Liver (tissue), 3 donors: ENCODE data around the gene TSPAN15.

Experiments used
- CTCF ChIP-seq: fragments of 150-350 bp; IDR thresholded peaks from 2 replicates; pipeline ENCODE4 v1.5.1; 2017; ENCODE audit warnings: improper control_type of control experiment, low read depth, low read length; ENCODE audit not compliant: missing input control
- HNF4A ChIP-seq, 2 donors: conservative IDR thresholded peaks; 2 replicates each; pipeline ENCODE4 v1.6.1; 2016; ENCODE audit warnings: antibody characterized with exemption in 2 of 2, mild to moderate bottlenecking in 2 of 2
- REST ChIP-seq: IDR thresholded peaks from 2 replicates; pipeline ENCODE4 v1.6.1; 2016; ENCODE audit warnings: antibody characterized with exemption, mild to moderate bottlenecking
- donor health status: healthy.
- donor health status: healthy.

GRCh38 chr10:69452676-69453415, 1.6 kb downstream of the TSPAN15 start:
- TF ChIP-seq CTCF (no peak), HNF4A (conservative IDR thresholded peaks at IDR 0.05) (no peak), REST (no peak)
